HG02642 (cell line): ENCODE data around the gene RNF183.
"Not testable (repeated sequence)": the region's sequence is repeated elsewhere in the genome, so short reads cannot be mapped to it uniquely, and the experiment has no call there.

Experiments
- ATAC-seq: cut with Tn5 transposase; IDR thresholded peaks from one replicate; pipeline ENCODE4 v1.9.1; 2021; ENCODE audit warnings: mild to moderate bottlenecking; ENCODE audit not compliant: unreplicated experiment, poor library complexity

RNF183 gene

DNA sequence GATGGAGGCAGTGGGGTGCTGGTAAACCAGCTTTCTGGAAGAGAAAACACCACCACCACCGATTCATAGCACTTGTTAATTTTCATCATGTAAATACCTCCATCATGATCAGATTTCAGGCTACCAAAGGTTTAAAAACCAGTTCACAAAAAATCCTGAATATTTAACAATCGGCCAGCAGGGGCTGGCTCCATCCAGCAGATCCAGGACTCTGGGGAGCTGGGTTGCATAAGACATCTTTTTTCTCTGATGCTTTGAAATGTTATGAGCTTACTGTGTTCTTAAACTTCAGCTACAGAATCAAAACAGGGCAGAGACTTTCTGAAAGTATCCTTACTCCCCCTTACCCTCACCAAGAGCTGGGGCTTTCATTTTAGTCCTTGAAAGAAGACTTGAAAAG is 14.6 kb upstream of the RNF183 start:
- ATAC-seq = no peak

DNA sequence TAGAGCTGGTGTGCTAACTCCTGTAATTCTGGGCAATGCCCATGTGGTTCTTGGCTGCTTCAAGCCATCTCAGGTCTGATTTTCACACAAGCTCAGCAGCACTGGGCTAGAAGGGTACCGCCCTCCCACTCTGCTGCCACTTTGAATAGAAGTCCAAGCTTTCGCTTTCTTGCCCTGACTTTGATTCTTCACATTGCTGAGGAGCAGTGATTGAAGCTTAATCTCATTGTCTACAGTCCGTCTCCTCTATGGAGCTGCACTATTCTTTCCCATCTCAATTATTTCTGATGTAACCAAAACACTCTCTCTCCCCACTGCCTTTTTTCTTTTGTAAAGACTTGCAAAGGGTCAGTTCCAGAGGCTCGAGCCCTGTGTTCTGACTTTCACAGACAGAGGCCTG is 12.9 kb upstream of the RNF183 start:
- ATAC-seq = no peak

- ATAC-seq = no peak
These were observed 12.1 kb upstream of the RNF183 start for GRCh38 chr9:113315231-113315630.

DNA sequence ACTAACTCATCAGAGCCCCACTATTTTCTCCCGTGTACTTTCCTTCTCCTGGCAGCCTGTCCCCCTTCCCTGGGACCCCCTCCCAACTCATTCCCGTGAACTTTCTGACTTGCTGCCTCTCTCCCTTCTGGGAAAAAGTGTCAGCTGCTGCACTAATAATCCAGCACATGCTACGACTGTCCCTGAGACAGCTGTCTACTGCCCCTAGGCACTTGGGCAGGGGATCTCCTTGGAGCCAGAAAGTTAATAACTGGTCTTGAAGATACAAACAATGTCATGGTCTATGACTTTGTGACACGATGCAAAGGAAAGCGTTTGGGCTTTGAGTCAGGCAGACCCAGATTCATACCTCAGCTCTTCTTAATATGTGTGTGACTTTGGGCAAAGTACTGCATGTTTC is 10.1 kb upstream of the RNF183 start:
- no peak for ATAC-seq

- no peak for ATAC-seq
These were observed 8.8 kb upstream of the RNF183 start for GRCh38 chr9:113311961-113312360.

DNA sequence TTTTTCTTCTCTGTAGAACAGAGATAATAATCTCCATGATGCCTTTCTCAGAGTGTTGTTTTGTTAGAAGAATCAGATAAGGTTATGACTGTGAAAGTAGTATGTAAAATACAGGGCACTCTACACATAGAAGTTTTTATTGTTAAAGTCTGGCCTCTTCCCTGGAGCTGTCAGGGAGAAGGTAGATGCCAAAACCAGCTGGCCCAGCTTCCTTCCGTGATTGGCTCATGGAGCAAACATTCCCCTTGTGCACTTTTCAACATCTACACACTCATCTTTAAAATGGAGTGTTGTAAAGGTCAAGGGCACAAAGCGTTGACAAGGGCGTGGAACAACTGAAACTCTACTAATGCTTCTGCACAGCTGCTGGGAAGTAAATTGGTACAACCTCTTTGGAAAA is 7.4 kb upstream of the RNF183 start:
- ATAC-seq = no peak

DNA sequence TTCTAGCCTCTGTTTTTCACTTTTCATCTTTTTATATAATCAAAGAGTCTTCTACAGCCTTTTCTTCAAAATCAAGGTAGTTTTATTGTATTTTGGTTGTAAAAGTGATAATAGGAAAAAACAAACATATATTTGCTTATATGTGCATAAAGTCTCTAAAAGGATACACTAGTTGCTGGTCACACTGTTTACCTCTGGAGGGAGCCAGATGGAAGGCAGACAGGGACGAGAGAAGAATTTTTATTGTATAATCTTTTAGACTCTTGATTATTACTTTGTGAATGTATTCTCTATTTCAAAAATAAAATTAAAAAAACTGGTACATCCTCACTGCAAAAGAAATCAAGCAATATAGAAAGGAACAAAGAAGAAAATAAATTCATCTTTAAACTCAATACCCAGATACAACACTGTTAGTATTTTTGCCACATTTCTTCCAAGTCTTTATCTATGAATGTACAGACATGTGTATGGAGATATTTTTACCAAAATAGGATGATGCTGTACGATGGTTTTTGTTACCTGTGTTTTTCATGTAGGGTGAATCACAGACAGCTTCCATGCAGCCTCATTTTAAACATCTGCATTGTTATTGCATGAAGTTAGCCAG is 6.1 kb upstream of the RNF183 start:
- no peak for ATAC-seq

- ATAC-seq = no peak
These were observed 4.3 kb upstream of the RNF183 start for GRCh38 chr9:113307396-113307975.

- ATAC-seq = no peak
These were observed 3.4 kb upstream of the RNF183 start for GRCh38 chr9:113306566-113306965.

DNA sequence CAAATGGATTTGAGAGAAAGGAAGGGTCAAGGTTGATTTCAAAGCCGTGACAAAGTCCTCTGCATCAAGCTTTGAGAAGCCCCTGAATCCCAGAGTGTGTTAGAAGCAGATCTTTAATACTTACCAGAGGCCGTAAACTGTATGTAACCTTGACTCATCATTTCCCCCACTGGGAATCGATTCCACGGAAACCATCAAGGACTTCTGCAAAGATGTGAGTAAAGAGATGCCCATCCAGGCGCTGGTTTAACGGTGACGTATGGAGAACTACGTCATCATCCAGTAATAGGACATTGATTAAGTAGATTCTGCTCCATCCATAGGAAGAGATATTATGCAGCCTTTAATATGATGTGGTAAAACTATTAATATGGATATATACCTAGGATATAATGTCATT is 1.6 kb downstream of the RNF183 start:
- ATAC-seq = no peak

GRCh38 chr9:113299800-113300292 is 3.3 kb downstream of the RNF183 start:
- ATAC-seq = no peak

GRCh38 chr9:113298924-113299770 is 4.0 kb downstream of the RNF183 start:
- no peak for ATAC-seq

GRCh38 chr9:113298311-113298710 is 4.9 kb downstream of the RNF183 start:
- ATAC-seq = no peak

DNA sequence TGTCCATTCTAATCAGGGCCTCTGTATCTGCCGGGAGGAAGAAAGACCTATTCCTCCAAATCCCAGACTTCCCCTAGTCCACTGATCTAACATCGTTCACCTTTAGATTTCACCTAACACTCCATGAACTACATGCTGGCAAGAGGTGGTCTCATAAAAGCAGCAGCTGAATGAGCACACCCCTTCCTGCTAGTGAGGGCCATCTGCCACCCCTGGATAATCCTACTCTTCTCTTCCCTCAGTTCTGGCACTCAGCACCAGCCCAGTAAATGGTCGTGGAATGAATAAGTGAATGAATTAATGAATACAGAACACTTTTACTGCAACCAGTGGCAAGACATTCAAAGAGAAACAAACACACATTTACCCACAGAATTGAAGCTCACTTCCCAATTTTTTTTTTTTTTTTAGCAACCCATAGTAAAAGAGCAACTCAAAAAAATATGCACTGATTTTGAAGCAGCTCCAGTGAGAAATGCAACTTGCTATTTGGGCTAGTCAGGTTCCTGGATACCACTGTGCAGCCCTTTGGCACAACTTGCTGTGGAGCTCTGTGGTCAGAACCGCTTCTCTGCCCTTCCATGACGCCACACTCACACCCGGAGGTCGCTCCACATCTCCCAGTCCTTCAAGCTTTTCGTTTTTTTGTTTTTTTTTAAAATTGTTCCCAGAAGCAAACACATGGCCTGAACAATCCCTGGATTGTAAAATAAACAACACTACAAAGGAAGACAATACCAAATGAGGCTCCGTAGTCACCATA is 6.2 kb downstream of the RNF183 start:
- no peak for ATAC-seq

DNA sequence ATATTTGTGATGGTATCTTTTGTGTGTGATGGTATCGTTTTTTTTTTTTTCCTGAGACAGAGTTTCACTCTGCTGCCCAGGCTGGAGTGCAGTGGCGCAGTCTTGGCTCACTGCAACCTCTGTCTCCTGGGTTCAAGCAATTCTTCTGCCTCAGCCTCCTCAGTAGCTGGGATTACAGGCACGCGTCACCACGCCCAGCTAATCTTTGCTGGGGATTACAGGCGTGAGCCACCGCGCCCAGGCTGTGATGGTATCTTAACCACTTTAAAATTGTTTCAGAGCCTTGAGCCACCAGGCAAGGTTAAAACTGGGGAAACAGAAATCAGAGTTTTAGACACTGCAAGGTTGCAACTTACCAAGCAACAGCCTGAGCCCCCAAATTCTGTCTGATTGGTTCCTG is 6.9 kb downstream of the RNF183 start:
- ATAC-seq = not testable (repeated sequence)

DNA sequence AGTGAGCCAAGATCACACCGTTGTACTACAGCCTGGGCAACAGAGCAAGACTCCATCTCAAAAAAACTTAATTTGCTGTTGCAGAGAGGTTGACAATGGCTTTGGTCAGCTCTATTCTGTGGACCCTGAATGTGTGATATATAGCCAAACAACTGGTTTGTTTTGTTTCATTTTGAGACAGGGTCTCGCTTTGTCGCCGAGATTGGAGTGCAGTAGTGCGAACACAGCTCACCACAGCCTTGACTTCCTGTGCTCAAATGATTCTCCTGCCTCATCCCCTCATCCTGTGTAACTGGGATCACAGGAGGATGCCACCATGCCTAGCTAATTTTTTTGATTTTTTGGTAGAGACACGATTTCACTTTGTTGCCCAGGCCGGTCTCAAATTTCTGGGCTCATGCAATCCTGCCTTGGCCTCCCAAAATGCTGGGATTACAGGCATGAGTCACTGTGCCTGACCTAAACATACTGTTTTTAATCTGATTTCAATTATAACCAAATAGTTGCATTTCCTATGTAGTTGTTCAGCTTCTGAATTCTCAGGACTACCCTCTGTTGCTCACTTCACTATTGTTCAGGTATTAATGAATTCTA is 9.8 kb downstream of the RNF183 start:
- ATAC-seq = no peak

DNA sequence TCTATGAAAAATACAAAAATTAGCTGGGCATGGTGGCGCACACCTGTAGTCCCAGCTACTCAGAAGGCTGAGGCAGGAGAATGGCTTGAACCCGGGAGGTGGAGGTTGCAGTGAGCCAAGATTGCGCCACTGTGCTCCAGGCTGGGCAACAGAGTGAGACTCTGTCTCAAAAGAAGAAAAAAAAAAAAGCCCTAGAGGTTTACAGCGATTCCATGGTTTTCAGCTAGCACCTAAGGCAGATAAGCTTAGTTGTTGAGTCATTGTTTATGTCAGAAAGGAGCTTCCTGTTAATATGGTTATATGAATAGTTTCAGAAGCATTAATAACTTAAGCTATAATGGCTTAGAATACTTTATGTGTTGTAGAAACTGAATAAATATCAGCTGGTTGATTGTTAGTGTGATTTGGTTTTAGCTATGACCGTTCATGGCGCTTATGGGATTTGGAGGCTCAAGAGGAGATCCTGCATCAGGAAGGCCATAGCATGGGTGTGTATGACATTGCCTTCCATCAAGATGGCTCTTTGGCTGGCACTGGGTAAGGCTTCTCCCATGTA is 13.0 kb downstream of the RNF183 start:
- ATAC-seq = no peak

DNA sequence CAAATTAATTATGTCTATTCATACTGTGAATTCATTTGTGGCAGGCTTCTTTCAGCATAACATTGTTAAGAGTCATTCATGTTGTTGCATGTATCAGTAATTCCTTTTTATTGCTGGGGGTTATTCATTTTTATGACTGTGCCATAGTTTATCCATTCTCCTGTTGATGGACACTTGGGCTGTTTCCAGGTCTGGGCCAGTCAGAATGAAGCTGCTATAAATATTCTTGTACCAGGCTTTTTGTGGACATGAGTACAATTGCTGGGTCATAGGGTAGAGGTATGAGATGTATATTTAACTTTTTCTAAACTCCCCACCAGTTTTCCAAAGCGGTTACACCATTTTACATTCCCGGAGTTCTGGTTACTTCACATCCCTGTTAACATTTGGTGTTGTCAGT is 14.1 kb downstream of the RNF183 start:
- no peak for ATAC-seq

- no peak for ATAC-seq
These were observed 21.8 kb downstream of the RNF183 start for GRCh38 chr9:113281356-113281755.

- ATAC-seq = no peak
These were observed 24.3 kb downstream of the RNF183 start for GRCh38 chr9:113278840-113279239.
